GM12892 (cell line): ENCODE results near the gene ST7L.

Experiments used
- POLR2A ChIP-seq: IDR thresholded peaks from 2 replicates; pipeline ENCODE4 v1.6.1; 2011; ENCODE audit warnings: low read depth, low read length, control low read depth
- POLR2AphosphoS5 ChIP-seq: IDR thresholded peaks from 2 replicates; pipeline ENCODE4 v1.6.1; 2011; ENCODE audit warnings: low read depth, low read length, control low read depth
- TAF1 ChIP-seq: IDR thresholded peaks from 2 replicates; pipeline ENCODE4 v1.6.1; 2011; ENCODE audit warnings: low read depth, mild to moderate bottlenecking, control low read depth, low read length, borderline replicate concordance

GRCh38 chr1:112544011-112544688 is 74.8 kb downstream of the ST7L start:
- no peak for TF ChIP-seq POLR2AphosphoS5
- TF ChIP-seq POLR2A: no peak
- no peak for TF ChIP-seq TAF1
